GM23338 (cell line): ENCODE results near the gene GNAO1. TPM values are rescaled to one million over a fixed set of nuclear protein-coding genes. Genes with fewer than 3 reads are reported as not detected.

ENCODE experiments used
- ATAC-seq: fragments of 200-7000 bp; cut with Tn5 transposase; 3 replicates; pipeline ENCODE4 v1.9.1; 2020
- DNase-seq: peaks from one replicate; pipeline ENCODE4 v3.0.0-alpha.2; 2015; ENCODE audit warnings: low spot score
- H2AFZ ChIP-seq: fragments of 200-600 bp; sonication (generic); 2 replicates; pipeline ENCODE4 v1.8.0; 2016; ENCODE audit warnings: antibody characterized with exemption, mild to moderate bottlenecking, moderate library complexity
- H3F3A ChIP-seq: fragments of 200-600 bp; sonication (generic); replicated peaks from 2 replicates; pipeline ENCODE4 v1.8.0; 2017; ENCODE audit warnings: antibody characterized with exemption, mixed run types, low read depth
- H3K27ac ChIP-seq: fragments of 200-600 bp; sonication (generic); 2 replicates; pipeline ENCODE4 v1.6.1; 2016; ENCODE audit warnings: low read depth
- H3K27me3 ChIP-seq: fragments of 200-600 bp; sonication (generic); 2 replicates; pipeline ENCODE4 v1.8.0; 2016; ENCODE audit warnings: mild to moderate bottlenecking, mixed run types, moderate library complexity; ENCODE audit not compliant: insufficient read depth
- H3K36me3 ChIP-seq: fragments of 200-600 bp; sonication (generic); 2 replicates; pipeline ENCODE4 v1.8.0; 2016; ENCODE audit warnings: mild to moderate bottlenecking; ENCODE audit not compliant: insufficient read depth
- H3K4me1 ChIP-seq: fragments of 200-600 bp; sonication (generic); 2 replicates; pipeline ENCODE4 v1.8.0; 2016; ENCODE audit warnings: mild to moderate bottlenecking, moderate library complexity; ENCODE audit not compliant: insufficient read depth
- H3K4me2 ChIP-seq: fragments of 200-600 bp; sonication (generic); 2 replicates; pipeline ENCODE4 v1.7.1; 2017; ENCODE audit warnings: mixed run types
- H3K4me3 ChIP-seq: fragments of 200-600 bp; sonication (generic); 2 replicates; pipeline ENCODE4 v1.6.1; 2016; ENCODE audit warnings: mixed run types
- H3K79me2 ChIP-seq: fragments of 200-600 bp; sonication (generic); replicated peaks from 2 replicates; pipeline ENCODE4 v1.8.0; 2017; ENCODE audit warnings: mild to moderate bottlenecking; ENCODE audit not compliant: insufficient read depth
- H3K9me2 ChIP-seq: fragments of 200-600 bp; sonication (generic); 2 replicates; pipeline ENCODE4 v1.8.0; 2017; ENCODE audit not compliant: insufficient read depth
- H4K20me1 ChIP-seq: fragments of 200-600 bp; sonication (generic); replicated peaks from 2 replicates; pipeline ENCODE4 v1.8.0; 2017; ENCODE audit warnings: mild to moderate bottlenecking; ENCODE audit not compliant: insufficient read depth
- H3K27ac Mint-ChIP-seq: 2 replicates; pipeline ENCODE4 v1.8.0; 2020; ENCODE audit warnings: inconsistent platforms, mild to moderate bottlenecking, moderate library complexity, mixed read lengths
- H3K27me3 Mint-ChIP-seq: 3 replicates; pipeline ENCODE4 v1.8.0; 2022; ENCODE audit warnings: low read depth, mild to moderate bottlenecking, moderate library complexity, mixed read lengths, inconsistent platforms; ENCODE audit not compliant: insufficient read depth, poor library complexity
- H3K36me3 Mint-ChIP-seq: 3 replicates; pipeline ENCODE4 v1.8.0; 2021; ENCODE audit warnings: low read depth, mild to moderate bottlenecking, inconsistent platforms, moderate library complexity, mixed read lengths
- H3K4me1 Mint-ChIP-seq: 3 replicates; pipeline ENCODE4 v1.8.0; 2020; ENCODE audit warnings: mild to moderate bottlenecking, inconsistent platforms, mixed read lengths
- H3K4me3 Mint-ChIP-seq: 3 replicates; pipeline ENCODE4 v1.8.0; 2021; ENCODE audit warnings: moderate library complexity, mild to moderate bottlenecking, inconsistent platforms, mixed read lengths
- H3K9me3 Mint-ChIP-seq: 3 replicates; pipeline ENCODE4 v1.8.0; 2020; ENCODE audit warnings: moderate library complexity, mild to moderate bottlenecking, inconsistent platforms, mixed read lengths
- CREB1 ChIP-seq: fragments of 250-450 bp; sonication (Bioruptor Pico); IDR thresholded peaks from 2 replicates; pipeline ENCODE4 v1.5.0; 2020; ENCODE audit warnings: low read depth, mild to moderate bottlenecking, moderate library complexity
- ETS1 ChIP-seq: IDR thresholded peaks from 2 replicates; pipeline ENCODE4 v1.6.1; 2016; ENCODE audit warnings: antibody characterized with exemption
- NANOG ChIP-seq: IDR thresholded peaks from 2 replicates; pipeline ENCODE4 v1.6.1; 2016; ENCODE audit warnings: antibody characterized with exemption, borderline replicate concordance
- ZNF331 ChIP-seq: fragments of 250-450 bp; sonication (Bioruptor Pico); IDR thresholded peaks from 2 replicates; pipeline ENCODE4 v1.5.0; 2020; ENCODE audit warnings: low read depth, mild to moderate bottlenecking, moderate library complexity
- ZNF462 ChIP-seq: fragments of 250-450 bp; sonication (Bioruptor Pico); IDR thresholded peaks from 2 replicates; pipeline ENCODE4 v1.5.0; 2020; ENCODE audit warnings: mild to moderate bottlenecking, moderate library complexity
- polyA plus RNA-seq: library from polyadenylated mRNA; unstranded; fragments of >200 nt; fragmentation: Nextera tagmentation; extraction: Ambion mirVana; gene quantifications from 2 replicates; pipeline ENCODE4 v1.2.1, GENCODE V29; 2016
- total RNA-seq: library from RNA; depleted of rRNA; stranded (reverse); fragments of >200 nt; shearing (Covaris generic); gene quantifications from 2 replicates; pipeline ENCODE4 v1.2.3, GENCODE V29; 2014
- TF ChIP-seq, protein P1 (sequence below), 2 experiments: fragments of 200-600 bp in 1 of 2; sonication (generic) in 1 of 2; conservative IDR thresholded peaks; 2 replicates each; pipeline versions ENCODE4 v1.5.1 to v1.6.1; 2016 to 2017; ENCODE audit warnings: antibody characterized with exemption in 2 of 2, low read depth in 2 of 2, mild to moderate bottlenecking in 2 of 2, moderate library complexity in 1 of 2

GNAO1 gene
- total and polyA plus RNA-seq, 2 experiments from 2014 or later: 6.5 to 24.8 TPM

- Histone ChIP-seq H4K20me1 (0 out of 2 replicates have a peak, but pooled peaks cover 4% of the 10 kb centered on the region), H3K4me3 (no peak overlapping the region), H3K9me2 (no peaks in the 10 kb centered on the region), H3K36me3 (no peaks in the 10 kb centered on the region; the same call in 1 of the 2 replicates), H3K27ac (no peak overlapping the region), H3K4me2 (no peak overlapping the region), H3K79me2 (no peaks in the 10 kb centered on the region), H2AFZ (no peak overlapping the region), H3K27me3 (no peaks in the 10 kb centered on the region), H3K4me1 (0 out of 2 replicates have a peak, but pooled peaks cover 4% of the 10 kb centered on the region), H3F3A (no peaks in the 10 kb centered on the region)
- Mint-ChIP-seq H3K4me1 (peaks cover 14% of the 10 kb centered on the region), H3K27ac (no peak overlapping the region), H3K36me3 (no peaks in the 10 kb centered on the region; the same call in 2 of the 3 replicates), H3K9me3 (no peaks in the 10 kb centered on the region), H3K4me3 (no peak overlapping the region), H3K27me3 (peaks cover 2% of the 10 kb centered on the region)
- DNase-seq (no peak), ATAC-seq (no peak)
- no peak for TF ChIP-seq NANOG
- TF ChIP-seq ZNF462 (CRISPR knock-in tag): no peak
These were observed 51.5 kb downstream of the GNAO1 start for GRCh38 chr16:56242740-56243139.

- no peaks in the 10 kb centered on the region for H3K79me2 ChIP-seq
- H4K20me1 ChIP-seq: 0 out of 2 replicates have a peak, but pooled peaks cover 4% of the 10 kb centered on the region
- Mint-ChIP-seq H3K27ac (no peak overlapping the region), H3K4me3 (no peak overlapping the region), H3K9me3 (no peaks in the 10 kb centered on the region), H3K36me3 (no peaks in the 10 kb centered on the region; the same call in 2 of the 3 replicates), H3K27me3 (peaks cover 2% of the 10 kb centered on the region), H3K4me1 (peaks cover 9% of the 10 kb centered on the region)
- no peak overlapping the region for H2AFZ ChIP-seq
- H3K4me1 ChIP-seq: 0 out of 2 replicates have a peak, but pooled peaks cover 4% of the 10 kb centered on the region
- TF ChIP-seq NANOG: no peak
- no peak for TF ChIP-seq ETS1
- no peak for TF ChIP-seq ZNF331 (CRISPR knock-in tag)
- TF ChIP-seq, protein P1, sequence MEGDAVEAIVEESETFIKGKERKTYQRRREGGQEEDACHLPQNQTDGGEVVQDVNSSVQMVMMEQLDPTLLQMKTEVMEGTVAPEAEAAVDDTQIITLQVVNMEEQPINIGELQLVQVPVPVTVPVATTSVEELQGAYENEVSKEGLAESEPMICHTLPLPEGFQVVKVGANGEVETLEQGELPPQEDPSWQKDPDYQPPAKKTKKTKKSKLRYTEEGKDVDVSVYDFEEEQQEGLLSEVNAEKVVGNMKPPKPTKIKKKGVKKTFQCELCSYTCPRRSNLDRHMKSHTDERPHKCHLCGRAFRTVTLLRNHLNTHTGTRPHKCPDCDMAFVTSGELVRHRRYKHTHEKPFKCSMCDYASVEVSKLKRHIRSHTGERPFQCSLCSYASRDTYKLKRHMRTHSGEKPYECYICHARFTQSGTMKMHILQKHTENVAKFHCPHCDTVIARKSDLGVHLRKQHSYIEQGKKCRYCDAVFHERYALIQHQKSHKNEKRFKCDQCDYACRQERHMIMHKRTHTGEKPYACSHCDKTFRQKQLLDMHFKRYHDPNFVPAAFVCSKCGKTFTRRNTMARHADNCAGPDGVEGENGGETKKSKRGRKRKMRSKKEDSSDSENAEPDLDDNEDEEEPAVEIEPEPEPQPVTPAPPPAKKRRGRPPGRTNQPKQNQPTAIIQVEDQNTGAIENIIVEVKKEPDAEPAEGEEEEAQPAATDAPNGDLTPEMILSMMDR (conservative IDR thresholded peaks at IDR 0.05; ENCODE audit: low read depth in 2 of 2): no peak
- no peak for TF ChIP-seq CREB1
- ATAC-seq (no peak), DNase-seq (no peak)
- H3K27ac ChIP-seq: no peak overlapping the region
- H3K27me3 ChIP-seq: no peaks in the 10 kb centered on the region
- H3K36me3 ChIP-seq: peaks cover 3% of the 10 kb centered on the region
- H3F3A ChIP-seq: no peaks in the 10 kb centered on the region
- H3K9me2 ChIP-seq: no peaks in the 10 kb centered on the region
- H3K4me2 ChIP-seq: no peak overlapping the region
- no peak overlapping the region for H3K4me3 ChIP-seq
These were observed 53.3 kb downstream of the GNAO1 start for GRCh38 chr16:56244612-56245011.
